ENCODE results near the gene FHOD1.

DNA sequence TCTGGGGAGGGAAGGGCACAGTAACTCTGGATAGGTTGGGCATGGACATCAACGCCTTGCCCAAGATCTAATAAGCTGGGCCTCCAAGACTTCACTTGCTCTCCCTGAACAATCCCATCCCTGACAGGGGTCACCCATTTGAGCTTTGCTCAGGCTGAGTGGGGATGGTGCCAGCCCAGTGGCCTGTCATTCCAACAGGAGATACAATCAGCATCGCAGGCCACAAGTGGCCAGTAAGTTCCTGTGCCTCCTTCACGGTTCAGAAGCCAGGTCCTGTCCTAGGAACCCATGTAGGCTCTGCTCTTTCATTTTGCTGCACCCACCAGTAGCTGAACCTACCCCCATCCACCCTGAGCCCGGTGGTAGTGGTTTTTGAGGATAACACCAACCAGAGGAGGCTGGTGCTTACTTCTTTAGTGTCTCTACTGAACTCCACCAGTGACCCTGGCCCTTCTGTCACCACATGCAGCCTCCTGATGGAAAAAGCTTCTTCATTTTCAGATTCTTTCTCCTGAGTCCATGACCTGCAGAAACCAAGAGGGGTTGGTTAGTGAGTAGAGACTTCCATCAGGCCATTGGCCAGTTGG is 47.0 kb upstream of the FHOD1 start:
- TF ChIP-seq, protein P1, sequence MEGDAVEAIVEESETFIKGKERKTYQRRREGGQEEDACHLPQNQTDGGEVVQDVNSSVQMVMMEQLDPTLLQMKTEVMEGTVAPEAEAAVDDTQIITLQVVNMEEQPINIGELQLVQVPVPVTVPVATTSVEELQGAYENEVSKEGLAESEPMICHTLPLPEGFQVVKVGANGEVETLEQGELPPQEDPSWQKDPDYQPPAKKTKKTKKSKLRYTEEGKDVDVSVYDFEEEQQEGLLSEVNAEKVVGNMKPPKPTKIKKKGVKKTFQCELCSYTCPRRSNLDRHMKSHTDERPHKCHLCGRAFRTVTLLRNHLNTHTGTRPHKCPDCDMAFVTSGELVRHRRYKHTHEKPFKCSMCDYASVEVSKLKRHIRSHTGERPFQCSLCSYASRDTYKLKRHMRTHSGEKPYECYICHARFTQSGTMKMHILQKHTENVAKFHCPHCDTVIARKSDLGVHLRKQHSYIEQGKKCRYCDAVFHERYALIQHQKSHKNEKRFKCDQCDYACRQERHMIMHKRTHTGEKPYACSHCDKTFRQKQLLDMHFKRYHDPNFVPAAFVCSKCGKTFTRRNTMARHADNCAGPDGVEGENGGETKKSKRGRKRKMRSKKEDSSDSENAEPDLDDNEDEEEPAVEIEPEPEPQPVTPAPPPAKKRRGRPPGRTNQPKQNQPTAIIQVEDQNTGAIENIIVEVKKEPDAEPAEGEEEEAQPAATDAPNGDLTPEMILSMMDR (IDR thresholded peaks at IDR 0.05), result no peak
- TF ChIP-seq POLR2A (IDR thresholded peaks at IDR 0.05), result no peak
